ENCODE measurements around the gene WDR64.

The WDR64 gene

GRCh38 chr1:241747992-241748391 lies 95.9 kb downstream of the WDR64 start:
- Histone ChIP-seq H3K79me2 (ENCODE audit: insufficient read depth, low read length) (no peaks in the 10 kb centered on the region), H3K4me2 (ENCODE audit: insufficient read depth, low read length) (no peak overlapping the region), H2AFZ (ENCODE audit: low read depth, low read length) (no peak overlapping the region), H3K27me3 (ENCODE audit: insufficient read depth, low read length, poor library complexity) (no peaks in the 10 kb centered on the region), H3K9me3 (ENCODE audit: insufficient read depth, low read length, severe bottlenecking) (no peaks in the 10 kb centered on the region), H3K4me1 (ENCODE audit: insufficient read depth, low read length) (no peaks in the 10 kb centered on the region), H3K4me3 (ENCODE audit: low read depth in 1 of 2, low read length in 2 of 2) (no peak overlapping the region), H4K20me1 (ENCODE audit: insufficient read depth, low read length) (no peaks in the 10 kb centered on the region), H3K9ac (ENCODE audit: low read depth, low read length) (no peak overlapping the region), H3K27ac (ENCODE audit: low read length) (no peak overlapping the region), H3K36me3 (ENCODE audit: insufficient read depth, low read length) (no peaks in the 10 kb centered on the region)
- TF ChIP-seq, protein P1, sequence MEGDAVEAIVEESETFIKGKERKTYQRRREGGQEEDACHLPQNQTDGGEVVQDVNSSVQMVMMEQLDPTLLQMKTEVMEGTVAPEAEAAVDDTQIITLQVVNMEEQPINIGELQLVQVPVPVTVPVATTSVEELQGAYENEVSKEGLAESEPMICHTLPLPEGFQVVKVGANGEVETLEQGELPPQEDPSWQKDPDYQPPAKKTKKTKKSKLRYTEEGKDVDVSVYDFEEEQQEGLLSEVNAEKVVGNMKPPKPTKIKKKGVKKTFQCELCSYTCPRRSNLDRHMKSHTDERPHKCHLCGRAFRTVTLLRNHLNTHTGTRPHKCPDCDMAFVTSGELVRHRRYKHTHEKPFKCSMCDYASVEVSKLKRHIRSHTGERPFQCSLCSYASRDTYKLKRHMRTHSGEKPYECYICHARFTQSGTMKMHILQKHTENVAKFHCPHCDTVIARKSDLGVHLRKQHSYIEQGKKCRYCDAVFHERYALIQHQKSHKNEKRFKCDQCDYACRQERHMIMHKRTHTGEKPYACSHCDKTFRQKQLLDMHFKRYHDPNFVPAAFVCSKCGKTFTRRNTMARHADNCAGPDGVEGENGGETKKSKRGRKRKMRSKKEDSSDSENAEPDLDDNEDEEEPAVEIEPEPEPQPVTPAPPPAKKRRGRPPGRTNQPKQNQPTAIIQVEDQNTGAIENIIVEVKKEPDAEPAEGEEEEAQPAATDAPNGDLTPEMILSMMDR (IDR thresholded peaks at IDR 0.05; ENCODE audit: borderline replicate concordance, extremely low read depth, low read length, poor library complexity, severe bottlenecking) = no peak
- TF ChIP-seq EZH2 (IDR thresholded peaks at IDR 0.05; ENCODE audit: borderline replicate concordance, low read depth, low read length, severe bottlenecking) = no peak
- ATAC-seq (ENCODE audit: insufficient read depth, low read depth) (no peak), DNase-seq (no peak)

- no peak overlapping the region for H3K4me3 ChIP-seq (ENCODE audit: low read depth in 1 of 2, low read length in 2 of 2)
- ATAC-seq (ENCODE audit: insufficient read depth, low read depth) (no peak), DNase-seq (no peak)
- no peak overlapping the region for H3K27ac ChIP-seq (ENCODE audit: low read length)
- TF ChIP-seq, protein P1 (IDR thresholded peaks at IDR 0.05; ENCODE audit: borderline replicate concordance, extremely low read depth, low read length, poor library complexity, severe bottlenecking) = no peak
- no peak for TF ChIP-seq EZH2 (IDR thresholded peaks at IDR 0.05; ENCODE audit: borderline replicate concordance, low read depth, low read length, severe bottlenecking)
- no peaks in the 10 kb centered on the region for H3K79me2 ChIP-seq (ENCODE audit: insufficient read depth, low read length)
- H4K20me1 ChIP-seq (ENCODE audit: insufficient read depth, low read length) = no peaks in the 10 kb centered on the region
- H3K27me3 ChIP-seq (ENCODE audit: insufficient read depth, low read length, poor library complexity) = no peaks in the 10 kb centered on the region
- H3K9ac ChIP-seq (ENCODE audit: low read depth, low read length) = no peak overlapping the region
- H3K36me3 ChIP-seq (ENCODE audit: insufficient read depth, low read length) = no peaks in the 10 kb centered on the region
- no peak overlapping the region for H3K4me2 ChIP-seq (ENCODE audit: insufficient read depth, low read length)
- no peaks in the 10 kb centered on the region for H3K4me1 ChIP-seq (ENCODE audit: insufficient read depth, low read length)
- no peaks in the 10 kb centered on the region for H3K9me3 ChIP-seq (ENCODE audit: insufficient read depth, low read length, severe bottlenecking)
- H2AFZ ChIP-seq (ENCODE audit: low read depth, low read length) = no peak overlapping the region
These were observed 97.2 kb downstream of the WDR64 start for GRCh38 chr1:241749041-241749944.

DNA sequence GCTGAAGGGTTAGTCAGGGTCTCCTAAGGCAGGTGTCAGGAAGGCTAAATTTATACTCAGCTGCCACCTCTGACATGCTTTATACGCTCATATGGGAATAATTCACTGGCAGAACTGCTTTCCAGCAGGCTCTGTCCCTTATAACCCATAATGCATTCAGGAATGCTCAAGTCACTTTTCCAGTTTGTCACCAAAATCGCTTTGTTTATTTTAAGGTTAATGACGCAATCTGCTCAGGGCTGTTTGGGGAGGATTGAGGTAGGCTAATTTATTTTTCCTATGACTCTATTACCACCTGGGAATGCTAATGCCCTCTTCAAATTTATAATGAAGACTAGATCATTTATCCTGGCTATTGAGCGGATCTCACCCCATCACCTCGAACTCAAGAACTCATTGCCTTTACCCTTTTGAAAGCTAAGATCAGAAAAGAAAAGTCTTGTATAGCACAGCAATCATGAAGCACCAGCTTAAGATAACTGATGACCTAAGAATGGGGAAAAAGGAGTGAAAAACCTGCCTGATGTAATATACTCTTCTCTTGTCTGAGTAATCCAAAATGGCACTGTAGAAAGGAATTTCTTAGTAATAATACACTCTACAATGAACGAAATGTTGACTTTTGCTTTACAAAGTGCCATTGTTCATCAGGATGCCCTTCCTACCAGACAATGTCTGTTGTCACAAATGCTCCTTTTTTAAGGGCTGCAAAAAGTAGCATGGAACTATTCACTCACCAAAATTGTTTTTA lies 98.0 kb downstream of the WDR64 start:
- Histone ChIP-seq H2AFZ (ENCODE audit: low read depth, low read length) (no peak overlapping the region), H3K4me2 (ENCODE audit: insufficient read depth, low read length) (no peak overlapping the region)
- TF ChIP-seq, protein P1 (IDR thresholded peaks at IDR 0.05; ENCODE audit: borderline replicate concordance, extremely low read depth, low read length, poor library complexity, severe bottlenecking) = no peak
- TF ChIP-seq EZH2 (IDR thresholded peaks at IDR 0.05; ENCODE audit: borderline replicate concordance, low read depth, low read length, severe bottlenecking) = no peak

More for the DNA sequence above, 98.0 kb downstream of the WDR64 start:
- H4K20me1 ChIP-seq (ENCODE audit: insufficient read depth, low read length) = no peaks in the 10 kb centered on the region
- no peaks in the 10 kb centered on the region for H3K79me2 ChIP-seq (ENCODE audit: insufficient read depth, low read length)
- no peak overlapping the region for H3K4me3 ChIP-seq (ENCODE audit: low read depth in 1 of 2, low read length in 2 of 2)
- H3K27me3 ChIP-seq (ENCODE audit: insufficient read depth, low read length, poor library complexity) = no peaks in the 10 kb centered on the region
- H3K4me1 ChIP-seq (ENCODE audit: insufficient read depth, low read length) = no peaks in the 10 kb centered on the region
- no peaks in the 10 kb centered on the region for H3K9me3 ChIP-seq (ENCODE audit: insufficient read depth, low read length, severe bottlenecking)
- no peak overlapping the region for H3K9ac ChIP-seq (ENCODE audit: low read depth, low read length)
- no peak overlapping the region for H3K27ac ChIP-seq (ENCODE audit: low read length)
- no peaks in the 10 kb centered on the region for H3K36me3 ChIP-seq (ENCODE audit: insufficient read depth, low read length)
- DNase-seq = no peak
- ATAC-seq (ENCODE audit: insufficient read depth, low read depth) = no peak
